Activated T-cell treated with anti-CD3 and anti-CD28 coated beads, Interleukin-2, amount 50 U/mL, for 4 hours (primary cell): ENCODE measurements around the gene OCA2. TPM values are rescaled to one million over a fixed set of nuclear protein-coding genes. Genes with fewer than 3 reads are reported as not detected.

Experiments used
- ATAC-seq, 2 donors: fragments of 200-7000 bp; cut with Tn5 transposase; one replicate each; pipeline ENCODE4 v1.10.0; 2021
- DNase-seq: peaks from one replicate; pipeline ENCODE4 v3.0.0-alpha.2; 2020
- H3K27me3 Mint-ChIP-seq: one replicate; pipeline ENCODE4 v1.8.0; 2021; ENCODE audit warnings: low read depth, mixed read lengths
- H3K36me3 Mint-ChIP-seq: one replicate; pipeline ENCODE4 v1.8.0; 2022; ENCODE audit warnings: mixed read lengths; ENCODE audit not compliant: insufficient read depth
- H3K4me1 Mint-ChIP-seq: one replicate; pipeline ENCODE4 v1.8.0; 2021; ENCODE audit warnings: low read depth, mixed read lengths
- H3K4me3 Mint-ChIP-seq: one replicate; pipeline ENCODE4 v1.8.0; 2021; ENCODE audit warnings: mild to moderate bottlenecking, moderate library complexity, mixed read lengths
- H3K9me3 Mint-ChIP-seq: one replicate; pipeline ENCODE4 v1.8.0; 2021; ENCODE audit warnings: mixed read lengths
- total RNA-seq, 3 donors: library from RNA; stranded (reverse); gene quantifications; one replicate each; pipeline ENCODE4 v1.2.1, GENCODE V29; 2021

The OCA2 gene
- total RNA-seq, 3 donors from 2014 or later, result not detected

DNA sequence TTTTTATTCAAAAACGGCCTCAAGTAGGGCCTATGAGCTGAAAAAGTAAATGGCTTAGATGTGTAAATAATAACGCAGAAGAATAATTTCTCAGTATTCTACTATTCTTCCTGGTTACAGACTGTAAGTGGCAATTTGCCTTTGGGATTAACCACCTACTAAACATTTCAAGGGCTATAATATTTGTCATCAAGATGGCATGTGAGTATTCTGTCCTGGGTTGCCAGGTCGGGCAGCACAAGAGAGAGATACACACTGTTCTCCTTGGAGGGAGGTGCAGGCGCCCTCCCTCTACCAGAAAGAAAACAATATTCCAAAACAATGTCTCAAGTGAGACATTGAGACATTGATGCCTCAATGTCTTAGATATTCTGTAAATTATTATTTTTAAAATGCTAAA, 278.4 kb downstream of the OCA2 start:
- Mint-ChIP-seq H3K27me3 (no peaks in the 10 kb centered on the region), H3K4me1 (no peaks in the 10 kb centered on the region), H3K9me3 (no peaks in the 10 kb centered on the region), H3K36me3 (no peaks in the 10 kb centered on the region), H3K4me3 (no peak overlapping the region)
- DNase-seq (no peak), ATAC-seq (no peak)

DNA sequence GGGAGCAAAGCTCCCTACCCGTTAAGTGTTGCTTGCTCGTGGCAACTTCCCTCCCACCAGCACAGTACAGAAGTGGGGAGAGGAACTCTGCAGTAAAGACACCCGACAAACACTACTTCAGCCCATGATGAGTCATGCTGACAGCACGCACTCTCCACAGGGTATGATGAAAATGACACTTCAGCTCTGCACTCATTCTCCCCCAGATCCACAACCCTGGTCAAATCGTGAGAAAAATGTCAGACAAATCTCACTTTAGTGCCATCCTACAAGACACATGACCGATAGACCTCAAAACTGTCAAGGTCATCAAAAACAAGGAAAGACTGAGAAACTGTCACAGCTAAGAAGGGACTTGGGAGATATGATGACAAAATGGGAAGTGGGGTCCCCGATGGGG, 278.9 kb downstream of the OCA2 start:
- Mint-ChIP-seq H3K4me3 (no peak overlapping the region), H3K27me3 (no peaks in the 10 kb centered on the region), H3K36me3 (no peaks in the 10 kb centered on the region), H3K9me3 (no peaks in the 10 kb centered on the region), H3K4me1 (no peaks in the 10 kb centered on the region)
- ATAC-seq, result no peak
- DNase-seq, result no peak

DNA sequence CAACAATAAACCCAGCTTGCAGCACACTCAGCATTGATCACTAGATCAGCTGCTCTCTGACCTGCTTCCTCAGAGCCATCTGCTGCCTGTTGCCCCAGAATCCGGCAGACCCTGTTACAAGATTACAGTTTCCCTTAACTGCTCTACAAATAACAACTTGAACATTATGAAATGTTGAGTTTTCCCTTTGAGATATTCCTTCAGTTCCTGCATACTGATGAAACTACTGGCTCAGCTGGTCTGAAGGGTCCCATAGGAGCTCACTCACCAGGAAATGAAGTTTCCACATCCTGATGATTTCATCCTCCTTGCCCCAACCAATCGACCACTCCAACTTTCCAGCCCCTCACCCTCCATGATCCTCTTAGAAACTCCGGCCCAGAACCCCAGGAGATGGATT, 281.9 kb downstream of the OCA2 start:
- Mint-ChIP-seq H3K36me3 (no peaks in the 10 kb centered on the region), H3K4me1 (no peaks in the 10 kb centered on the region), H3K27me3 (no peaks in the 10 kb centered on the region), H3K4me3 (no peak overlapping the region), H3K9me3 (no peaks in the 10 kb centered on the region)
- DNase-seq (no peak), ATAC-seq (no peak)

DNA sequence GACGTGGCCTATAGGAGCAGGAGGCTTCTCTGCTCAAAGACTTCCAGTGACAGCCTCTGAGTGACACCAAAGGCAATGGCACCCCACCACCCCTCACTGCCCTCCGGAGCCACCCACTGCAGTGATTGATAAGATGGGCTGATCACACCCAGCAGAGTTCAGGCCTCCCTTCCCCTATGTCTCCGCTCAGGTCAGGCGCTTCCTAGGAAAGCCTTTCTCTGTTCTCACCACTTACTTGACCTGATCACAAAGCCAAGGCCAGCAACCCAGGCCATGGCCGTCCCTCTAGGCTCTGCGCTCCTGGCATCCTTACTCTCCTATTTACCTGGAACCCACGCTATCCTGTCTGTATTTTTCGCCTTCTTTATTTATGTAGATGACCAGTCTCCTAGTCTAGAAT, 282.3 kb downstream of the OCA2 start:
- ATAC-seq (no peak), DNase-seq (no peak)
- Mint-ChIP-seq H3K27me3 (no peaks in the 10 kb centered on the region), H3K4me3 (no peak overlapping the region), H3K4me1 (no peaks in the 10 kb centered on the region), H3K36me3 (no peaks in the 10 kb centered on the region), H3K9me3 (no peaks in the 10 kb centered on the region)

DNA sequence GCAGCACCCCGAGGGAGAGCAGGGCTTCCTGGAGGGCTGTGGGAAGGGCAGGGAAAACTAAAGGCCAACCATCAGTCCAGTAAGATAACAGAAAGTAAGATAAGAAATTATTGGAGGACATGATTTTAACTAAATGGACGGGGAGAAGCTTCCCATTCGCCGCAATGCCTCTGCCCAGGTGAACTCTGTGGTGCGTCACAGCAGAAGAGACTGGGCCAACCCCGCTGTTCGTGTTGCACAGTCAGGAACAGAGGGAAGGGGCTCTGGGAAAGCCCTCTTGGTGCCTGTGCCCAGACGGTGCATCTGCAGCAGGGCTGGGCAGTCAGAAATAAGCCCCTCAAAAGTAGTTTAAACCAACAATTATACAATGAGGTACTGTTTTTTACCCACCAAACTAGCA, 284.1 kb downstream of the OCA2 start:
- Mint-ChIP-seq H3K9me3 (no peaks in the 10 kb centered on the region), H3K4me1 (no peaks in the 10 kb centered on the region)
- ATAC-seq, result no peak

DNA sequence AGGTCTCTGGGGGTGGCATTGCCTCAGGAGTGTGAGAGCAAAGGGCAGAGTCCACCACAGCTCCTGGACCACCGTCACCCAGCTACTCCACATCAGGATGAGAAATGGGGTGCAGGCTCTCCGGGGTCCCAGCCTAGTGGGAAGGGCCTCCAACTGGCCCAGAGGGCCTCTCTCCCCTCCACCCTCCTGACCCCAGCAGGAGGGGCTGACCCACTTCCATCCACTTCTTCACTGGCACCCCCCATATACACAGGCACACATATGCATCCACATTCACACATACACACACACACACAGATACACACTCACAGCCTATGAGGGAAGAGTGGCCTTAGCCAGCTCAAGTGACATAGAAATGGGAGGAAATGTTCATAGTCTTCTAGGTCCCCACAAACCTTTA, 286.0 kb downstream of the OCA2 start:
- Mint-ChIP-seq H3K4me1 (no peaks in the 10 kb centered on the region), H3K27me3 (peaks cover 4% of the 10 kb centered on the region), H3K9me3 (peaks cover 6% of the 10 kb centered on the region), H3K36me3 (no peaks in the 10 kb centered on the region), H3K4me3 (no peak overlapping the region)
- DNase-seq, result no peak
- ATAC-seq, result no peak

More for the DNA sequence above, 284.1 kb downstream of the OCA2 start:
- Mint-ChIP-seq H3K27me3 (no peaks in the 10 kb centered on the region), H3K36me3 (no peaks in the 10 kb centered on the region), H3K4me3 (no peak overlapping the region)
- DNase-seq, result no peak

DNA sequence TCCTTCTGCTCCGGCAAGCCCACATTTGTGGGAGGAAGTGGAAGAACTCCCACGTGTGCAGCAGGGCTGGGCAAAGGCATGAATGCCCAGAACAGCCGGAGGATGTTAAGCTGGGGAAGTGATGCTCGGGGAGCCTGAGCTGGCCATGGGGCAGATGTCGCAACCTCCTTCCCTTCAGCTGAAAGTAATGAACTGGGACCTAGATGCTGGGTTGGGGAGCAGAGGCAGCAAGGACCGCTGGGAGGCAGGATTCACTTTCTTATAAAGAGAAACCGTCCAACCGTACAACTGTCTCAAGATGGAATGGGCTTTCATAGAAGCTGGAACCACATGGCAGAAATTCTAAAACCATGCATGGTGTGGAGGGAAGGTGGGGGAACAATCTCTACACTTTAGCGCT, 290.9 kb downstream of the OCA2 start:
- Mint-ChIP-seq H3K9me3 (peaks cover 10% of the 10 kb centered on the region), H3K4me1 (no peaks in the 10 kb centered on the region), H3K27me3 (peaks cover 4% of the 10 kb centered on the region), H3K36me3 (no peaks in the 10 kb centered on the region), H3K4me3 (no peak overlapping the region)
- DNase-seq (no peak), ATAC-seq (no peak)

DNA sequence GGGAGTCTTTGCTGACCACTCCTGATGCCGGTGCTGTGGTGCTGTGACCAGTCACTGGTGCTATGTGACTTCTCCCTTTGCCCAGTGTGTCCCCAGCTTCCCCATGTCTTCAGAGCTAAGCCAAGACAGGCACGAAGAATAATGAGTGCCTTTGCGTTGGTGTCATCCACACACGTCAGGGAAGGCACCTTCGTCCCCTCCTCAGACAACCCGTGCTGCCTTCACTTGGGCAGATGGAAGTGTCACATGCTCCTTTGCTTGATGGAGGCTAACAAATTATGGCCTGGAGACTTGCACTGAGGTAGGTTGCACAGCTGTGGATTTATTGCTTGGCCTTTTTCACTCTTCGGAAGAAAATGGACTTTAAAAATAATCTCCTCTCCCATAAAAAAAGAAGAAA, 291.8 kb downstream of the OCA2 start:
- DNase-seq (no peak), ATAC-seq (no peak)
- H3K9me3 Mint-ChIP-seq, result peaks cover 10% of the 10 kb centered on the region
- peaks cover 4% of the 10 kb centered on the region for H3K27me3 Mint-ChIP-seq
- H3K36me3 Mint-ChIP-seq, result no peaks in the 10 kb centered on the region
- H3K4me3 Mint-ChIP-seq, result no peak overlapping the region
- no peaks in the 10 kb centered on the region for H3K4me1 Mint-ChIP-seq

DNA sequence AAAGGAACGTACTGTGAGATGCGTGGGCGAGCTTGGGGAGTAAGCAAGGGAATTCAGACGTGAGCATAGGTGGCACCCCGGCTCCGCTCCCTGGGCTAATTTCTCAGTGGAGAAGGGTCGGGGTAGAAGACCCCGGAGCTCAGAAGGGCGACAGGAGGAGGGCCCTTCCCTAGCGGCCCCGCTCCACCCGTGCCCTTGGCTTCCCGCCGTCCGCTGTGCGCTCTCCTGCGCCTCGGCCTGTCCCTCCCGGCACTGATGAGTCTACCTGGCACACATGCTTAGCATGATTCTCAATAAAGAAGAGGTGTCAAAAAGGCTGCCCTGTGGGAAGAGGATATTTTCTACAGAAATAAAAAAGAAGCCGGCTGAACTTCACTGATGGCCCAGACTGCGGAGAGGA, 292.7 kb downstream of the OCA2 start:
- DNase-seq (no peak), ATAC-seq (no peak)
- Mint-ChIP-seq H3K9me3 (peaks cover 10% of the 10 kb centered on the region), H3K27me3 (peaks cover 4% of the 10 kb centered on the region), H3K36me3 (no peaks in the 10 kb centered on the region), H3K4me3 (no peak overlapping the region), H3K4me1 (no peaks in the 10 kb centered on the region)

DNA sequence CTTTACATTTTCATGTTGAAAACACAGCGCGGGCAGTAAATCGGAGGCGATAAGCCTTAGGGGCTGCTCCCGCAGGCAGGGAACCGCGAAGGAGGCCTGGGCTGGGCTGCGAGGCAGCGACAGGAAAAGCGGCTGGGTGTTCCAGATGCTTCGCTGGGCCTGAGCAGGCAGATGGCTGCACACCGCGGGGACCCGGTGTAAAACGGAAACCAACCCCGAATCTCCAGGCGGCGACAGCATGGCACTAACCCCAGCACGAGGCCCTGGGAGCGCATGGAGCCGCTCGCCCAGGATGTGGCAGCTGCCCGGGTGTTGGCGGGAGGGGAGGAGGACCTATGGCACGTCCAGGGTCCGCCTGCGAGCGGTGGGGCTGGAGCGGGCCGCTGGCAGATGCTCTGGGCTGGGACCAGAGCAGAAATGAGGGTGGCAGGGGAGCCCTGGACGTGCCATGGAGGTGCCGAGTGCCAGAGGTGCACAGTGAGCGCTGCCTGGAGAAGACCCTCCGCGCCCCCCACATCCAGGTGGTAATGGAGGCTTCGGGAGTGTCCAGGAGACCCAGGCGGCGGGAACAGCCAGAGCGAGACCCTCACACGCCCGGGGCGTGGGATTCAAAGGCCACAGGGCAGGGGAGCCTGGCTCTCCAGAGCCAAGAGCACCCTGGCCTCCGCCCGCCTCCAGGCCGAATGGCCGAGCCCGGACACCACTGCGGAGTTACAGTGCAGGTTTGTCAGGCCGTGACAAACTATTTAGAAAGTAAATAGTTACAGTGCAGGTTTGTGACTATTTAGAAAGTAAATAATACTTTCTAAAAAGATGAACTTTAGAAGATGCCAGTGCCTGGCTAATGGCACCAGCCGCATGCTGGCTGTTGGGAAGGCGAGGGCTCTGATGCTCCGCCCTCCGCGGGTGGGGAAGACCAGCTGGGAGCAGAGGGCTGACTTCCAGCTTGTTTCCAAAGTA, 293.6 kb downstream of the OCA2 start:
- H3K9me3 Mint-ChIP-seq, result peaks cover 10% of the 10 kb centered on the region
- peaks cover 4% of the 10 kb centered on the region for H3K27me3 Mint-ChIP-seq
- ATAC-seq (no peak), DNase-seq (no peak)
- no peaks in the 10 kb centered on the region for H3K36me3 Mint-ChIP-seq
- no peaks in the 10 kb centered on the region for H3K4me1 Mint-ChIP-seq
- H3K4me3 Mint-ChIP-seq, result no peak overlapping the region

DNA sequence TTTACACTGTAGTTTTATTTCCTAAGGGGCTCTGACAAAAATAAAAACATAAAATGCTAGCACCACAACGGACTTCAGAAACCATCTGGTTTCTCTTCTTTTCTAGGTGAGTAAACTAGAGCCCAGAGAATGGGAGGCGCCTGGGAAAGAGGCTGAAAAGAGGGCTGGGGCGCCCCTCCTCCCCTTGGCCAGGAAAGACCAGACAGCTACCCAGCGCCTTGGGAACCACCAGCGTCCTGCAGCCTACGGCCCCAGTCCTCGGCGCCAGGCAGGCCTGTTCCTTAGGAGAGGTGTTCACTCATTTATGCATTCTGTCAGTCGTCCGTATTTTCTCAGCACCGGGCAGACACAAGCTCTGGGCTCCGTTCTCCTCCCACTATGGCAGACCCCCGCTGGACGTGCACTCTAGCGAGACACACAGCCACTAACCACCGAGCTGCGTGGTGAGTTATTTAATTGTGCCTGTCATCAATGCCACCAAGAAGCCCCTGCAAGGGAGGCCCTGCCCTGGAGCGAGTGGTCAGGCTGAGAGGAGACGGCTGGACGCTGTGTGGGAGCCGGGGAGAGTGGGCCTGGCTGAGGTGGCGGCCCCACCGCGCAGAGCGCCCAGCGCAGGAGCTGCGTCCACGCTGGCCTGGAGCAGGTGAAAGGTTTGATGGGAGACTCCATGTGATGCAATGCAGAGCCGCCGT, 294.4 kb downstream of the OCA2 start:
- no peak for ATAC-seq
- Mint-ChIP-seq H3K4me3 (no peak overlapping the region), H3K36me3 (no peaks in the 10 kb centered on the region), H3K4me1 (no peaks in the 10 kb centered on the region), H3K9me3 (peaks cover 10% of the 10 kb centered on the region), H3K27me3 (peaks cover 4% of the 10 kb centered on the region)
- DNase-seq, result no peak

DNA sequence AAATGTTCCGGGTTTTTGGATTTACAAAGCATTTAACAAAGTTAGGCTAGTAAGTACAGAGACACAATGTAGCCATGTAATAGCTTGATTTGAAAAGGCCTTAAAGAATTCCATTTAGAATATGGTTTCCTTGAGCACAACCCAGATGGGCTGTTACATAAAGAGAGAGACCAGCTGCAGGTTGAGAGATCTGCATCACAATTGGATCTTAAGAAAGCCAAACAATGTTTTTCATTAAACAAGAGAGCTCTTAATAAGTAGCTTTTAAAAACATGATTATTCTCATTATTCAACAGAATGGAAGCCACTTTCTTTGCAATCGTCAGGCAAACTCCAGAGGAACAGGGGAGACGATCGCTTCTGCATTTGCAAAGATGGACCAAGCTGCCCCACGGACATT, 300.3 kb downstream of the OCA2 start:
- ATAC-seq, result no peak
- no peak for DNase-seq
- H3K36me3 Mint-ChIP-seq, result no peaks in the 10 kb centered on the region
- no peak overlapping the region for H3K4me3 Mint-ChIP-seq
- H3K4me1 Mint-ChIP-seq, result no peaks in the 10 kb centered on the region
- no peaks in the 10 kb centered on the region for H3K27me3 Mint-ChIP-seq
- H3K9me3 Mint-ChIP-seq, result peaks cover 4% of the 10 kb centered on the region

DNA sequence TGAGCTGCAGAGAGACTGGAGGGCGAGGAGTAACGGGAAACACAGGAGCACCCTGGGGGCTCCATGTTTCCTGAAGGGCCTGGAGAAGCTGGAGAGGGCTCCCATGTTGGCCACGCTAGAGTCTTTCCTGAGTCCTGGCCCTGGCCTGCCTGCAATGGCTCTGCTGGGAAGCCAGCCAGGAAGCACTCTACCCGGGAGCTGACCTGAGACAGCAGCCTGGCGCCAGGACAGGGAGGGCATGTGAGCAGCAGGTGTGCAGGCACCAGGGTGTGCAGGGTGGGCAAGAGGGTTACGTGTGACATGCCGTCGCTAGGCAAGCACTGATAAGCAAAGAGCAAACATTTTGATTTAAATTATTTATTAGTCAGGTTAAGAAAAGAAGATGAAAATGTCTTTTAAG, 301.4 kb downstream of the OCA2 start:
- ATAC-seq, result no peak
- no peaks in the 10 kb centered on the region for H3K4me1 Mint-ChIP-seq
- H3K4me3 Mint-ChIP-seq, result no peak overlapping the region
- H3K9me3 Mint-ChIP-seq, result no peaks in the 10 kb centered on the region
- no peaks in the 10 kb centered on the region for H3K27me3 Mint-ChIP-seq
- no peaks in the 10 kb centered on the region for H3K36me3 Mint-ChIP-seq
- DNase-seq, result no peak

DNA sequence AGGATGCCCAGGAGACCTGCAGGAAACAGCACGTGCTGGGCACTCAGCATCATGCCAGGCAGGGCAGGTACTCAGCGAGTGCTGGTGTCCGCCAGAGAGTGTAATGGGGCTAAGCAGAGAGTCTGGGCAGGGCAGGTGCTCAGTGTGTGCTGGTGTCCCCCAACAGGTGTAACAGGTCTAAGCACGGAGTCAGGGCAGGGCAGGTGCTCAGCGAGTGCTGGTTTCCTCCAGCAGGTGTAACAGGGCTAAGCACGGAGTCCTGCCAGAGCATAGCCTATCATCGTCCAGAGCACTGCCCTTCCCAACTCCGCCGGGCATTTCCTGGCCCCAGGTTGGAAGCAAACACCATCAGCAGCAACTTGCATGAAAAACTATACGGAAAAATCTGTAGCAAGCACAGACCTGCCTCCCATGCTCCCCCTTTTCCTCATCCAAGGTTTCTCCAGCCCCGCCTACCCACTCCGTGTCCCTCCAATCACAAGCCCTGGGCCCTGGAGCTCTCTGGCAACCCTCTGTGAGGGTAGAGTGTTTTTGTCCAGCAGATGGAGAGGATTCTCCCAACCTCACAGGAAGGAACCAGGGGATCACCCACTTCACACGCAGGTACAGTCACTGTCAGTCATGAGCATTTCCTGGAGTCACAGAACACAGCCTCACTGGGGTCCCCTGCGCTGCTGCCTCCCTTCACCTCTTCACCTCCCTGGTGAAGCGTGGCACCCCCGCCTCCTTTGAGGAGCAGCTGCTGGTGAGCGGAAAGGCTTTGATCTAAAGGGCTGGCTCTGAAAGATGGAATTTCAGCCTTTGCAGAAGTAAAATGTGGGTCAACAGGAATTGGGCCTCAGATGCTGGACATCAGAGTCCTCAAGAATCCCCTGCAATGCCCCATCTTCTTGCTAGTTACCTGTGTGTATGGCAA, 302.5 kb downstream of the OCA2 start:
- Mint-ChIP-seq H3K9me3 (no peaks in the 10 kb centered on the region), H3K36me3 (no peaks in the 10 kb centered on the region), H3K4me1 (no peaks in the 10 kb centered on the region), H3K27me3 (no peaks in the 10 kb centered on the region), H3K4me3 (no peak overlapping the region)
- DNase-seq (no peak), ATAC-seq (no peak)
